Amygdala (tissue), 56 donors: Measurements from ENCODE around the gene MYO7A.

Experiments used
- DNase-seq, 56 donors: peaks; one replicate each; lab custom pipeline; 2025; lab: John Stamatoyannopoulos, UW

MYO7A gene

DNA sequence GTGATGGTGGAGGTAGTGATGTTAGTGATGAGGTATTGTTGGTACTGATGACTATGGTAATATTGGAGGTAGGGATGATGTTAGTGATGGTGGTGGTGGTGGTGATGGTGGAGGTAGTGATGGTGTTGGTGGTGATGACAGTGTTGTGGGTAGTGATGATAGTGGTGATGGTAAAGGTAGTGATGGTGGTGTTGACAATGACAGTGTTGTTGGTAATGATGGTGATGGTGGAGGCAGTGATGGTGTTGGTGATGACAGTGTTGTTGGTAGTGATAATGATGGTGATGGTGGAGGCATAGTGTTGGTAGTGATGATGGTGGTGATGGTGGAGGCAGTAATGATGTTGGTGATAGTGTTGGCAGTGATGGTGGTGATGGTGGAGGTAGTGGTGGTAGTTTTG, 65.1 kb downstream of the MYO7A start:
- no peak for DNase-seq

- no peak for DNase-seq
These were observed 66.1 kb downstream of the MYO7A start for GRCh38 chr11:77193911-77194830.

GRCh38 chr11:77195071-77195755, 67.2 kb downstream of the MYO7A start:
- no peak for DNase-seq

DNA sequence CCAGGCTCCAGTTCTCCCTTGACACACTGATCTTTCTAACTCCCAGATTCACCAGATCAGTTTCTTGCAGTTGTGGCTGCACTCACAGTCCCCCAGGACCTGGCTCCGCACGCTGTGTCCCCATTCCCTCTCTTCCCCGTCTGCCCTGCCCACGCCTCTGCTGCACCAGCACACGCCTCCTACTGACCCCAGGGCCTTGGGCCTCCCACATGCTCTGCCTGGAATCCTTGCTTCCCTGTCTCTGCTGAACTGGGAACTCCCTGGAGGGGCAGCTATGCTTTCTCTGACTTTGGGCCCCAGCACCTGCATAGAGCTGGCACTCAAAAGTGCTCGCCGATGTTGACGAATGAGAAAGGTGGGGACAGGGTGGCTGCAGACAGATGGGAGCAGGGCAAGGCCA, 68.9 kb downstream of the MYO7A start:
- DNase-seq = no peak

- no peak for DNase-seq
These were observed 69.7 kb downstream of the MYO7A start for GRCh38 chr11:77197626-77198320.

DNA sequence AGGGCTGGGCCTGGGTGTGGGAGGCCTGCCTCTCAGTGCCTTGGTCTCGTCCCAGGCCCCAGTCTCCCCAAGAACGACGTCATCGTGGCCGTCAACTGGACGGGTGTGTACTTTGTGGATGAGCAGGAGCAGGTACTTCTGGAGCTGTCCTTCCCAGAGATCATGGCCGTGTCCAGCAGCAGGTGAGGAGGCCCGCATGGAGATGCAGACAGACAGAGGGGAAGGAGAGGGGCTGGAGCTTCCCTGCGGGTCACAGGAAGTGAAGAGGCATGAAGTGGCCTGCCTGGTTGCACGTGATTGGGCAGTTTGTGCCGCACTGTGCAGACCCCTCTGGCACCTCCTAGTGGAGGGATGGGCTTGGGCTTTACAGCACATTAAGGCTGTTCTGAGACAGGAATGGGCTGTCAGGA, 70.4 kb downstream of the MYO7A start:
- DNase-seq = no peak

GRCh38 chr11:77199137-77199745, 71.2 kb downstream of the MYO7A start:
- no peak for DNase-seq

GRCh38 chr11:77200351-77201268, 72.6 kb downstream of the MYO7A start:
- no peak for DNase-seq

GRCh38 chr11:77201370-77201769, 73.3 kb downstream of the MYO7A start:
- no peak for DNase-seq

DNA sequence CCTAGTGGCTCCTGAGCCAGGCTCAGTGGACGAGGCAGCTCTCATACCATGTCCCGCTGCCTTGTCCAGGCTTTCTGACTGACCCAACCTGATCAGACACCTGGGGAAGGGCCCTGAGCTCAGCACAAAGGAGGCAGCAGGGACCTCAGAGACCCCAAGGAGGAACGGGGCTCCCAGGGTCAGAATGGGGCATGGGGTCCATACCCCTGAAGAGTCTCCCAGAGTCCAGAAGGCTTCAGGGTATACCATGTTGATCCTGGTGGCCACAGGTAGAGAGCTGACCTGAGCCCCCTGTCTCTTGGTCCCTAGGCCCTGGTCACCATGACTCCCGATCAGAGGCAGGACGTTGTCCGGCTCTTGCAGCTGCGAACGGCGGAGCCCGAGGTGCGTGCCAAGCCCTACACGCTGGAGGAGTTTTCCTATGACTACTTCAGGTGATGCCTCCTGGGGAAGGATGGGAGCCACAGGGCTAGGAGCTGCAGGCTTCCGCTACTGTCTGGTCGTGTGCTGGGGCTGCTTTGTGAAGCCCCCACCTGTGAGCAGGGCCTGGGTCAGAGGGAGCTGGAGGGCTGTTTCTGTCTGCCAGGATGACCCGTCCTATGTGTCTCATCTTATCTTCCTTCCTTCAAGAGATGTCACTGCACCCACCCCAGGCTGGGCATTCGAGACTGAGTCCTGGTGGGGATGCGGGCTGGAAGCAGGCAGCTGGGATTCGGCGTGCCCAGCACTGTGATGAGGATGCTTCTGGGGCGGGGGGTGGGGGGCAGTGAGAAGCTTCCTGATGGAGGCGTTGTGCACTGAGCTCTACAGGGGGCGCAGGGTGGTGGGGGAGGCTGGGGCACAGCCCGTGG, 74.2 kb downstream of the MYO7A start:
- DNase-seq = no peak

DNA sequence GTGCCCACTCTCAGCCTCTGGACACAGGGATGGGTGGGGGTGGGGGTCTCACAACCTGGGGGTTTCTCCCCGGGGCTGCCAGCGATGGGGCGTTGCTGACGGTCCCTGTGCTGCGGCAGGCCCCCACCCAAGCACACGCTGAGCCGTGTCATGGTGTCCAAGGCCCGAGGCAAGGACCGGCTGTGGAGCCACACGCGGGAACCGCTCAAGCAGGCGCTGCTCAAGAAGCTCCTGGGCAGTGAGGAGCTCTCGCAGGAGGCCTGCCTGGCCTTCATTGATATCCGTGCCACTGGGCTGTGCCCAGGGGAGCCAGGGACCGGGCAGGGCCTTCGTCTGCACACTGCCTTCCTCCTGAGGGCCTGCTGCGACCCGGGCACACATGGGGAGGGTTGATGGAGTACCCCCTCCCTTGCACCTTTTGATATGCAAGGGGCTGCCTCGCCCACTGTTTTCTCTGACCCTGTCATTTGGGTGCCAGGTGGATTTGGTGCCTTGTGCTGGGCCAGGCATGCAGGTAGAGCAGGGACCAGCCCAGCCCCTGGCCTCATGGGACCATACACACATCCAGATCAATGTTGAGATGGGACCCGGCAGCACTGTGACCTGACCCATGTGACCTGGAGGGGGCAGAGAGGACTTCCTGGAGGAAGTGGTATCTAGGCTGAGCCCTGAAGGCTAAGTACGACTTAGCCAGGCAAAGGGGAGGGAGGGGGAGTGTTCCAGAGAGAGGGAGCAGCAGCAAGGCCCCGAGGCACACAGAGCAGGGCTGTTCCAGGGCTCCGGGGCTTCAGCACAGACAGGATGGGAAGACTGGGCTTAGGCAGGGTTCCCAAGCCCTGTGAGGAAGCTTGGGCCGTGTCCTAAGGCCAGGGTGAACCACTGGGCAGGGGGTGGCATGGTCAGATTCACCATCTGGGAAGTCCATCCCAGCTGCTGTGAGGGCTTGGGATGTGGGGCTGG, 75.2 kb downstream of the MYO7A start:
- DNase-seq = no peak

GRCh38 chr11:77203901-77204753, 76.1 kb downstream of the MYO7A start:
- DNase-seq = no peak

DNA sequence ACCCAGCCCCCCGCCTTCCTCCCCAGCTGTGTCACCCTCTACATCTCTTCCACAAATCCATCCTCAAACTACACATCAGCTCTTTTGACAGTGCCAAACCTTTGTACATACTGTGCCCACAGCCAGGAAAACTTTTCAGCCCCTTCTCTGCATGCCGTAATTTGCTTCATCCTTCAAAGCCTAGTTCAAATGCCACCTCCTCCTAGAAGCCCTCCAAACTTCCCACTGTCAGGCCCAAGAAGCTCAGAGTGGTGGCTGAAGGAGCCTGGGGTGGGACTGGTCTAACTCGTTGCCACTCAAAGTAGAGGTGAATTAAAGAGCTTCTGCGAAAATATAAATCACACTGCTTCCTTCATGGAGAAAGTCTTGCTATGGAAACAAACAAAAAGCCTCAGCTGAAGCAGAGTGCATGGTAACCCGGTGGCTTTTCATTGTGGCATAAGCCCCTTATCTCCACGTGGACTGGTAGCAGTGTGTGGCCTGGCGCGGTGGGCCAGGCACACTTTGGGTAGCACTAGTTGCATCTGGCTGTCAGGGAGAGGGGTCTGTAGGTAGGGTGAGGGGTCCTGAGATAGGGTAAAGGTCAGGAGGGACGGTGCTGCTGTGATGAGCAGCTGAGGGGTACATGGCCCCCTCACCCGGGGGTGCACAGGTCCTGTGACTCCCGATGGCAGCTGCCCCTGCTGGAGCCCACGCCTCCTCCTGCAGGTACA, 76.9 kb downstream of the MYO7A start:
- DNase-seq = no peak

DNA sequence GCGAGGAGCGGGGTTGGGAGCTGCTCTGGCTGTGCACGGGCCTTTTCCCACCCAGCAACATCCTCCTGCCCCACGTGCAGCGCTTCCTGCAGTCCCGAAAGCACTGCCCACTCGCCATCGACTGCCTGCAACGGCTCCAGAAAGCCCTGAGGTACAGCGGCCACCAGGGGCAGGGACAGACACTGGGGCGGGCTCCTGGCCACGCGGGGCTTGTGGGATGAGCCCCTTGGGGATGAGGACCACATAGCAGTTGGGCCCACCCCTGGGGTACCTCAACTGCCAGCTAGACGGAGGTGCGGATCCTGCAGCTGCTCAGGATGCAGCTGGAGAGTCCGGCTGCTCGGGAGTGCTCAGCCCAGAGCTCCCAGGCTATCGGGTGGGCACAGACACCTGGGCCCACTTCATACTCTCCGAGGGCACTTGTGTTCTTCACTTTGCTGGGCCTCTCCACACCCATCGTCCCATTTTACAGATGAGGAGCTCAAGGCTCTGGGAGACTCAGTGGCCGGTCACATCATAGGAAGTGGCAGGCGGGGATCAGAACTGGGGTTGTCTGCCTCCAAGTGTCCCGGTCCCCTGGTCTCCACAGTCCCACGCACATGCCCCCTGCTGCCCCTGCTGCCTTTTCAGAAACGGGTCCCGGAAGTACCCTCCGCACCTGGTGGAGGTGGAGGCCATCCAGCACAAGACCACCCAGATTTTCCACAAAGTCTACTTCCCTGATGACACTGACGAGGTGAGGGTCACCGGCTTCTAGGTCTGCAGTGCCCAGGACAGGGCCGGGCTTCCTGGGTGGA, 77.6 kb downstream of the MYO7A start:
- no peak for DNase-seq
